ENCODE measurements around the gene EFL1.

EFL1 gene

DNA sequence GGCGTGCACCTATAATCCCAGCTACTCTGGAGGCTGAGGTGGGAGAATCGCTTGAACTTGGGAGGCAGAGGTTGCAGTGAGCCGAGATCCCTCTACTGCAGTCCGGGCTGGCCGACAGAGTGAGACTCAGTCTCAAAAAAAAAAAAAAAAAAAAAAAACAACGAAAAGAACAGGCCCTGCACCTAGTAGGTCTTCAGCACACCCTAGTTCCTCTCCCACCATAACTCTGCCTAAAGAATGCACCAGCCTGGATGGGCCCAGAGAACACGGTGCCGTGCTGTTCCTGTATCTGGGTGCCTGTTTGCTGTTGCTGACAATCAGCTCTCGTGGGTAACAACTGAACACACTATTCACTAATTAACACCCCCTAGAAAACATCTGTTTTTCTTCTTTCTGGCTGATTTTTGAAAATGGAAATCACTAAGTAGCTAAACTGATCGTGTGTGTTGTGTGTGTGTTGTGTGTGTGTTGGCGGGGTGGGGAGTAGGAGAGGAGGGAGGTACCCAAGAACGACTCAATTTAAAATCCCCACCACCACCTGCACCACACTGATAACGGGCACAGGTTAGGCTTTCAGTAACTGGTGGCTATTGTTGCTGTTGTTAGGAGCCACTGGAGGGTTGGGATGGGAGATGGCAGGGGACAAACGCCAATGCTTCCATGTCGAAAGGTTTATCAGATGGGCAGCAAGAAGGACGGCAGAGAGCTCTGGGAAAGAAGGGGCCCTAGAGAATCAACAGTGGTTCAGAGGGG is 176.1 kb downstream of the EFL1 start:
- Histone ChIP-seq H3K9me3 (ENCODE audit: severe bottlenecking) (no peaks in the 10 kb centered on the region), H3K27me3 (ENCODE audit: insufficient read depth, low read depth, severe bottlenecking) (no peaks in the 10 kb centered on the region), H3K4me3 (ENCODE audit: low read depth, low read length) (no peak overlapping the region), H3K36me3 (no peaks in the 10 kb centered on the region), H3K27ac (no peak overlapping the region)
- TF ChIP-seq, protein P1, sequence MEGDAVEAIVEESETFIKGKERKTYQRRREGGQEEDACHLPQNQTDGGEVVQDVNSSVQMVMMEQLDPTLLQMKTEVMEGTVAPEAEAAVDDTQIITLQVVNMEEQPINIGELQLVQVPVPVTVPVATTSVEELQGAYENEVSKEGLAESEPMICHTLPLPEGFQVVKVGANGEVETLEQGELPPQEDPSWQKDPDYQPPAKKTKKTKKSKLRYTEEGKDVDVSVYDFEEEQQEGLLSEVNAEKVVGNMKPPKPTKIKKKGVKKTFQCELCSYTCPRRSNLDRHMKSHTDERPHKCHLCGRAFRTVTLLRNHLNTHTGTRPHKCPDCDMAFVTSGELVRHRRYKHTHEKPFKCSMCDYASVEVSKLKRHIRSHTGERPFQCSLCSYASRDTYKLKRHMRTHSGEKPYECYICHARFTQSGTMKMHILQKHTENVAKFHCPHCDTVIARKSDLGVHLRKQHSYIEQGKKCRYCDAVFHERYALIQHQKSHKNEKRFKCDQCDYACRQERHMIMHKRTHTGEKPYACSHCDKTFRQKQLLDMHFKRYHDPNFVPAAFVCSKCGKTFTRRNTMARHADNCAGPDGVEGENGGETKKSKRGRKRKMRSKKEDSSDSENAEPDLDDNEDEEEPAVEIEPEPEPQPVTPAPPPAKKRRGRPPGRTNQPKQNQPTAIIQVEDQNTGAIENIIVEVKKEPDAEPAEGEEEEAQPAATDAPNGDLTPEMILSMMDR (IDR thresholded peaks at IDR 0.05; ENCODE audit: low read depth, low read length) = no peak
- no peak for DNase-seq

DNA sequence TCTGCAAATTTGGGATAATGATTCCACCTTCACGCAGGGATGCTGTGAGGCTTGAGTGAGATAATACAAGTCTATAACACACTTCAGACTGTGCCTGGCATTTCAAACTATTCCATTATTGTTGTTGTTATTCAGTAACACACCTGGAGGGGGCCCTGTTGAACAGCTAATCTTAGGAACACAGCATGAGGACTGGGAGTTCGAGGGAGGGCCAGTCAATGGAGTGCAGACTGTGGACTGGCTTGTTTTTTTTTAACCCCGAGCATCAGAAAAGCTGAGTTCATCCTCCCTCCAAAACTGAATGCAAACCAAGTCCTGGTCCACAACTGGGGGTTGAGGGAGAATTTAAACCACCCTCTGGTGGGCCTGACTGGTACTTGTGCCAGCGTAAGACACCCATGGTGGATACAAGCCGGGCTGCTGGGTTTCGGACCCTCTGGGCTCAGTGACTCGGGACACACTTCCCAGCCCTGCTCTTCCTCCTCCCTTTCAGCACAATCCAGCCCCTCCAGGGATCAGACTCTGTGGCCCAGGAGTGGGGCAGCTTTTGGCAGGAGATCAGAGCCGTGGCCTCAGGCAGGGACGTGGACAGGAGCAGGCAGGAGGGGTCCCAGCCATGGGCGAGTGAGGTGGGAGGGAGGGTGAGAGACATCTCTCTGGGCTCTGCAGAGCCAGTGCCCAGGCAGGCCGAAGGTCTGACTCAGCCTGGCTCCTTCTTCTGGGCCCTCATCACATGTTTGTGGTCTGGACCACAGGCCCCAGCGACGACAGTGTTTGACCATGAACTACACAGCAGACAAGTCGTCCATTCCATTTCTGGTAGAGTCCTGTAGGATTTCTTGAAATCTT is 180.4 kb downstream of the EFL1 start:
- TF ChIP-seq, protein P1 (IDR thresholded peaks at IDR 0.05; ENCODE audit: low read depth, low read length) = peak; percentile 27; the same call in 1 of the 2 replicates
- no peaks in the 10 kb centered on the region for H3K36me3 ChIP-seq
- no peak overlapping the region for H3K4me3 ChIP-seq (ENCODE audit: low read depth, low read length)
- no peaks in the 10 kb centered on the region for H3K27me3 ChIP-seq (ENCODE audit: insufficient read depth, low read depth, severe bottlenecking)
- DNase-seq = peak; percentile 18
- H3K27ac ChIP-seq = no peak overlapping the region
- no peaks in the 10 kb centered on the region for H3K9me3 ChIP-seq (ENCODE audit: severe bottlenecking)

DNA sequence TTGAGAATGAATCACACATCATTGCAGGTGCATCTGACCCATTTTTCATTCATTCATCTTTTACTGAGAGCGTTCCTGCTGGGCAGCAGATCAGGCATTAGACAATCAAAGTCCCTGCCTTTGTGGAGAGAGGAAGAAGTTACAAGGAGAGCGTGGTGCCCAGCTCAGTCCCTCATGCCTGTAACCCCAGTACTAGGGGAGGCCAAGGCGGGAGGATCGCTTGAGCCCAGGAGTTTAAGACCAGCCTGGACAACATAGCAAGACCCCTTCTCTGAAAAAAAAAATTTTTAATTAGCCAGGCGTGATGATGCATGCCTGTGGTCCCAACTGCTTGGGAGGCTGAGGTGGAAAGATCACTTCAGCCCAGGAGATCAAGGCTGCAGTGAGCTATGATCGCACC is 181.8 kb downstream of the EFL1 start:
- no peak overlapping the region for H3K4me3 ChIP-seq (ENCODE audit: low read depth, low read length)
- no peak for DNase-seq
- H3K9me3 ChIP-seq (ENCODE audit: severe bottlenecking) = no peaks in the 10 kb centered on the region
- H3K27ac ChIP-seq = no peak overlapping the region
- TF ChIP-seq, protein P1 (IDR thresholded peaks at IDR 0.05; ENCODE audit: low read depth, low read length) = no peak
- H3K27me3 ChIP-seq (ENCODE audit: insufficient read depth, low read depth, severe bottlenecking) = no peaks in the 10 kb centered on the region
- no peaks in the 10 kb centered on the region for H3K36me3 ChIP-seq

All from WERI-Rb-1 (cell line).